Measurements from ENCODE around the gene ASPHD2.

ASPHD2 gene

DNA sequence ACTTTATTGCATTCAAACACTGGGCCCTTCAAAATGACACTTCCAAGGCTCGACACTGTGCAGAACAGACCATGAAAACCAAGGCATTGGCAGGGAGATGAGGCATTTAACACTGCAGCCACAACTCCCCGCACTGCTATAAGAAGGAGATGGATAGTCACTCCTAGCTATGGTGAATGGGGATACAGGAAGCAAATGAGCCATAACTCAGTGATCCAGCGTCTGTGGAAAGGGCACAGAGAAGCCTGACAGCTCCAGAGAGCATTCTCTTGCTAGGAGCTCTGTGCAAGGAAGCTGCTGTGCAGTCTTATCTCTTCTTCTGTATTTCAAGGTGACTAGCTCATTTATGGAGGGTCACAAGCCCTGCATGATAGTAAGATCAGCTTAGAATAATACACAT is 33.6 kb downstream of the ASPHD2 start:
- no peak for FAIRE-seq
- DNase-seq (ENCODE audit: insufficient read length, low spot score) = no peak
- TF ChIP-seq POLR2A (IDR thresholded peaks at IDR 0.05; ENCODE audit: low read depth, low read length) = no peak

DNA sequence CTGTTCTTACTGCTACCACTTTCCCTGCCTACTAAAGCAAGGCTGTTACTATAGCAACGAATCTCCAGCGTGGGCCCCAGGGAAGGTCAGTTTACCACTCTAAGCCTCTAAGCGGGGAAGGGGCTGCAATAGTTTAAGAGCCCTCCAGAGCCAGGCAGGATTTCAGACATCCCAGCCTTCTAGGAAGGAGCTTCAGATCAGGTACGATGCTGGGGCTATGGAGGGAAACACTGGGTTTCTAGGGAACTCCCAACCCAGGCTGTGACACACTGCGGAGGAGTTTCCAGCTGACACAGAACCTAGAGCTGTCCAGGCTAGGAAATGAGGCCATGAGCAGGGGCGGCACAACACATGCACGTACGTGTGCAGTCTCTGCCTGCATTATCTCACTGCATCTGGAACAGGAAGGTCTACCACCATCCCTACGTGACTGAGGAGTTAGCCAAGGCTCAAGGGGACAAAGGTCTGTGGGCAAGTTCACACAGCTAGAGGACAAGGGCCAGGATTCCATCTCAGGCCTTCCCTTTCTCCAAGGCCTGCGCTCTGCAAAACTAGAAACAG is 34.1 kb downstream of the ASPHD2 start:
- DNase-seq (ENCODE audit: insufficient read length, low spot score) (no peak), FAIRE-seq (no peak)
- TF ChIP-seq POLR2A (IDR thresholded peaks at IDR 0.05; ENCODE audit: low read depth, low read length) = no peak

DNA sequence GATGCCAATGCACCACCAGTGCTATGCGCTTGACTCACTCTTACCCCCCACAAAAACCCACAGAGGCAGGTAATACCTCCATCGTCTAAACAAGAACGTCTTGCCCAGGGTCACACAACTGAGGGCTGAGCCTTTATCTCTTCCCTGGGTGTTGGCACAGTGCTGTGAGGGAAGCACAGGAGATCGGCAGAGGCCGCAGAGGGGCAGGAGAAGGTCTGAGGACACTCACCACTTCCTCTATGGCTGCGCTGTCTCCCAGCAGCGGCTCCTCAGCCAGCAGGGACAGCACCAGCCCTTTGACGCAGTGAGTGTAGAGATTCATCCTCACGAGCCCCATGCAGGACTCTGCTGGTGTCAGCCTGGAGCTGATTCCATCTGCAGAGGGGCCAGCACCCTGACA is 34.6 kb downstream of the ASPHD2 start:
- DNase-seq (ENCODE audit: insufficient read length, low spot score) (no peak), FAIRE-seq (no peak)
- no peak for TF ChIP-seq POLR2A (IDR thresholded peaks at IDR 0.05; ENCODE audit: low read depth, low read length)

DNA sequence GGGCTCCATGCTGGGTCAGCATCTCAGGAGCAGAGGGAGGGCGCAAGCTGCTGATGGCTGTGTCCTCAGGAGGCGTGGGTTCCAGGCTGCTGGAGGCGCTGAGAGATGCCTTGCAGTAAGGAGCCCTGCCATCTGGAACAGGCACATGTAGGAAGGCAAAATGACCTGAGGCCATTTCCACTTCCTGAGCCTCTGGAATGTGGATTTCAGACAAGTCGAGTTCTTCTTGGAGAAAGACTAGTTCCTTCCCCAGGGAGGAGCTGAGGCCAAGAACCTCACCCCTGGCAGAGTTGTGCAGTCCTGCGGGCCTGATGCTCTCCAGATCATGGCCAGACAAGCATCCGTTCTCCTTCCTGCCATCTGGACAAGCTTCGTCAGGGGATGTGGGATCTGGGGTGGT is 35.3 kb downstream of the ASPHD2 start:
- DNase-seq (ENCODE audit: insufficient read length, low spot score) (no peak), FAIRE-seq (no peak)
- no peak for TF ChIP-seq POLR2A (IDR thresholded peaks at IDR 0.05; ENCODE audit: low read depth, low read length)

DNA sequence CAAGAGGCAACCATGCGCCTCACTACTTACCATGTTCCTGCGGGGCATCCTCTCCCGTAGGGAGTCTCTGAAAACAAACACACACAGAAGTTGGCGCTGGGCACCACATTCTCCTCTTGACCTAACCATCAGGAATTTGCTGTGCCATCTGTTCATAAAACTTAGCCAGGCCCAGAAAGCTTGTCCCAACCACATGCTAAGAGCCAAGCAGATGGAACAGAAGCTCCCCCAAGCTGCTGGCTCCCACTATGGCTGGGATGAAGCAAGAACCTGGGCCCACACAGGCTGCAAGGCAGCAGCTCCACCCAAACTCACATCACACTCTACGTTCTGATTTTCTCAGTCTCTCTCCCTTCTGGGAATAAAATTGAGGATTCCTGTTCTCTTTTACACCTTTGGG is 37.1 kb downstream of the ASPHD2 start:
- no peak for FAIRE-seq
- DNase-seq (ENCODE audit: insufficient read length, low spot score) = no peak
- no peak for TF ChIP-seq POLR2A (IDR thresholded peaks at IDR 0.05; ENCODE audit: low read depth, low read length)

DNA sequence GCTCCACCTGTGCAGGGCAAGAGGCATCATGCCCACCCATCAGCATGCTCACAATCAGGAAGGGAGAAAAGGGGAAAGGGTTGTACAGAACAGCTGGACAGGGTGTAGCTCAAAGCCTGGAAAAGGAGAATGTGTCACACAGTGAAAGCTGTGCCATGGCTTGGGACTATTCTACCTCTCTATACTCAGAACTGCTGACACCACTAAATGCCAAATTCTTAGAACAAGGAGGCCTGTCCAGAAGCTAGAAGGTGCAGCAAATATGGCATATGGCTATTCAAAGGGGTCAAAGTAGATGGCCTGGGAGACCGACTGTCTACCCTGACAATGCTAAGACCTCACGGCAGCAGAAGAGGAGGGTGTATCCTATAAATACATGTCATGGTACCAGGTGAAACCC is 41.7 kb downstream of the ASPHD2 start:
- TF ChIP-seq POLR2A (IDR thresholded peaks at IDR 0.05; ENCODE audit: low read depth, low read length) = no peak
- DNase-seq (ENCODE audit: insufficient read length, low spot score) (no peak), FAIRE-seq (no peak)

DNA sequence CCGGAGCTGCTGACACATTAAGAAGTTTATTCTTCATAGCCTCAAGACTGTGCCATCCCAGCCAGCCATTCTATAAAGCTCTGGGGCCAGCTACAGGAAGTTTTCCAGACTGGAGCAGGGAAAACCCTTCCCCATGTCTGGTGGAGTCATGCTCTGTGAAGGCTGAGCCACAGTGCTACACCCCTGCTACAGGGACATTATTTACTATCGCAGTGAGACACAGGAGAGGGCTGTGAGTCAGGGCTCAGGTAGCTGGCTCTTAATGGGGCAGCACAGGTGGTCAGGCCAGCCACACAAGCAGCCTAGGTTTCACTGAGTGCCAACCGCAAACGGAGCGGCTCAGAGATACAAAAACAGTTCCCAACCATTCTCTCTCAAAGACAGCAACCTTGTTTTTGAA is 42.5 kb downstream of the ASPHD2 start:
- FAIRE-seq = peak; percentile 99
- TF ChIP-seq POLR2A (IDR thresholded peaks at IDR 0.05; ENCODE audit: low read depth, low read length) = no peak
- DNase-seq (ENCODE audit: insufficient read length, low spot score) = peak; percentile 71

DNA sequence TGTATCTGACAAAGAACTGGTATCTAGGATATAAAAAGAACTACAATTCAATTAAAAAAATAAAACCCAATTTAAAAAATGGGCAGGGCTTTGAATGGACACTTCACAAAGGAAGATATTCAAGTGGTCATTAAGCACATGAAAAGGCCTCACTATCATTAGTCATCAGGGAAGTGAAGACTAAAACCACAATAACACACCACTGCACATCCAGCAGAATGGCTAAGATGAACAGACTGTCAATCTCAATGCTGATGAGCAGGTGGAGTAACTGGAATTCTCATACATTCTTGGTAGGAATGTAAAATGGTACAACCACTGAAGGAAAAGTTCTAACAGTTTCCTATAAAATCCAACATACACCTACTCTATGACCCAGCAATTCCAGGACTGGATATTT is 45.6 kb downstream of the ASPHD2 start:
- TF ChIP-seq POLR2A (IDR thresholded peaks at IDR 0.05; ENCODE audit: low read depth, low read length) = no peak
- DNase-seq (ENCODE audit: insufficient read length, low spot score) (no peak), FAIRE-seq (no peak)

DNA sequence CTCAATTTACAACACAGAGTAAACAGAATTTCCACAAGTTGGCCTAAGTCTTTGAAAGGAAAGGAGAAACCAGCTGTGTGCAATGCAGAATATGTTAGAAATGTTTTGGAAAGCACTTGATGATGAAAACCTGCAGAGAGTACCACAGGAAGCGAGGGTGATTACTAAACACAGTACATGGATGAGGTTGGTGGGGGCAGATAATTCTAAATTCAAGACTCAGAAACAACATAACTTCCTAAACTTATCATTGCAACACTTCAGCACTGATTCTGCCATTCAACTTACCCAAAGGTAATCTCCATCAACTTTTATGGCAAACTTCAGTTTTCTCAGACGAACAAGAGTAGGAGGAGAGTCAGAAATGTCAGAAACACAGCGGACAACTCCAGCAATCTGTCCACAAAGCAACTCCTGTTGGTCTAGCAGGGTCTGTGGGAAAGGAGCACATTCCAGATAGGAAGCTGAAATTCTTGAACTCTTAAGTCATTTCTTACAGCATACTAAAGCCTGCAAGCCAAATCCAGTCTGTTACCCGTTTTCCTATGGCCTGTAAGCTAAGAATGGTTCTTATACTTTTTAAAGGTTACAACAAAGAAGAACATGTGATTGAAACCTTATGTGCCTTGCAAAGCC is 47.8 kb downstream of the ASPHD2 start:
- DNase-seq (ENCODE audit: insufficient read length, low spot score) (no peak), FAIRE-seq (peak; percentile 41)
- TF ChIP-seq POLR2A (IDR thresholded peaks at IDR 0.05; ENCODE audit: low read depth, low read length) = no peak

DNA sequence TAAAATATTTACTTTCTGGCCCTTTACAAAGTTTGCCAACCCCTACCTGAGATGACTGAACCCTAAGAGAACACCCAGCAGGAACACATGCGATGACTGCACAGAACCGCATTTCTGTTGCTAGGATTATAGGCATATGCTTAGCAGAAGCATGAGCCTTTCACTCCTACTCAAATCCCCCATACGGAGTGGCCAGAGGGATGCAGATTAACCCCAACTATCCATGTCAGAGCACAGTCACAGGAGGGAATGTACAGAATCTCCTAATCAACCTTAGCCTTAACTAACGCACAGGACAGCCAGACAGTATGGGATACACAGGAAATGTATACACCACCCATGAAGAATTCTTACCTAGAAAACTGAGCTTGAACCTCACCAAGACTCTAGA is 48.3 kb downstream of the ASPHD2 start:
- no peak for FAIRE-seq
- TF ChIP-seq POLR2A (IDR thresholded peaks at IDR 0.05; ENCODE audit: low read depth, low read length) = no peak
- no peak for DNase-seq (ENCODE audit: insufficient read length, low spot score)

DNA sequence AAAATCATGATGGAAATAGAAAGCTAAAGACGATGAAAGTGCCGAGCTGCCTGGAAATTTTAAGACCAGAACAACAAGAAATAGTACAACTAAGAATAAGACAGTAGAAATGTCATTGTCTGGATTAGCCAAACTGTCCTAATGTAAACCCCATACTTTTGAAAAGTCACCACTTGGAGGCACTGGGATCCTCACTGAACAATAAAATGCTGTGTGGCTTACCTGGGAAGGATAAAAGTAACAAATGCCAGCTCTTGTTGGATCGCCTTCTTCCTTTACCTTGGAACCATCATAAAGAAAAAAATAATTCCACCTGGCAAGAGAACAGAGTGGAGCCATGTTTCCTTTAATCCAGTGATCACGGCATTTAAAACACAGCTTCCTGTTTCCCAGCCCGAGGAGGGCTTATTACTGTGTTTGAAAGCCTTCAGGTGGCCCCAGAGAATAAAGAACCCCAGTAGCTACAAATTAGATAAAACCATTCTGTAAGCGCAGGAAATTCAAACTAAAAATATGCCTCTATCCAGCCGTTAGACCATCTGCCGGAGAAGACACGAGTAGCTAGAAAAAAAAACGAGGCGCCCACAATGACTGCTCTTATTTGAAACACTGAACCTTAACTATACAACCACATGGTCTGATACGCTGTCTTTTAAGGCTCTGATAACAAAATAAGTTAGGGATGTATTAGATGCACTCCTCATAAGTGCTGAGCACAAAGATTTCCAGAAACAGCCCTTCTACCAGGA is 50.2 kb downstream of the ASPHD2 start:
- FAIRE-seq = no peak
- no peak for DNase-seq (ENCODE audit: insufficient read length, low spot score)
- no peak for TF ChIP-seq POLR2A (IDR thresholded peaks at IDR 0.05; ENCODE audit: low read depth, low read length)

DNA sequence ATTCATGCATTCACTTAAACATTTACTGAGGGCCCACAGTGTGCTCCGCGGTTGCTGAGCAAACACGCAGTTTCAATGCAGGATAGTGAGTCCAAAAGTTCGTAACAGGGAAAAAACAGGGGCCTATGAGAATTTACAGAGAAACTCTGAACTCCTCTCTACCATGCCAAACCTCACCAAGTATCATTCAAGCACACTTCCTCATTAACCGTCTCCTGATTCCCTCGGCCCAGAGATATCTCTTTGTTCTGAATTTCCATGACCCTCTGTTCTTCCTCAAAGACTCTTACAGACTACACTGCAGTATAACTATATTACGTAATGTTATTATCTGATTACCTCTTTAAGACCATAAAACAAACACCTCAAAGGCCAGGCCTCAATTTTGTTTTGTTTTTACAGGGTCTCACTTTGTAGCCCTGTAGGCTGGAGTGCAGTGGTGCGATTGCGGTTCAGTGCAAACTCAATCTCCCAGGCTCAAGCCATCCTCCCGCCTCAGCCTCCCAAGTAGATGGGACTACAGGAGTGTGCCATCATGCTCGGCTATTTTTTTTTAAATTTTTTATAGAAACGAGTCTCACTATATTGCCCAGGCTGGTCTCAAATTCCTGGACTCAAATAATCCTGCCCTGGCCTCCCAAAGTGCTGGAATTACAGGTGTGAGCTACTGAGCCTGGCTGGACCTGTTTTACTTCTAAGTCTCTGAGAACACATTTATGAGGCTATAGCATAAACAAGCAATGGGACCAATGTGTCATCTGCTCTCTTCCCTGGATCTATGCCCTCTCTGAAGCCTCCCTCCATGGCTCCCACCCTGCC is 50.9 kb downstream of the ASPHD2 start:
- no peak for TF ChIP-seq POLR2A (IDR thresholded peaks at IDR 0.05; ENCODE audit: low read depth, low read length)
- FAIRE-seq (no peak), DNase-seq (ENCODE audit: insufficient read length, low spot score) (no peak)

DNA sequence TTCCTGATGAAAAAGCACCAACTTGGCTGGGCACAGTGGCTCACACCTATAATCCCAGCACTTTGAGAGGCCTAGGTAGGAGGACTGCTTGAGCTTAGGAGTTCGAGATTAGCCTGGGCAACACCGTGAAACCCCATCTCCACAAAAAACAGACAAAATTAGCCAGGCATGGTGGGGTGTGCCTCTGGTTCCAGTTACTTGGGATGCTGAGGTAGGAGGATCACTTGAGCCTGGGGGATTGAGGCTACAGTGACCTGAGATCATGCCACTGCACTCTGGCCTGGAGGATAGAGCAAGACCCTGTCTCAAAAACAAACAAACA is 51.5 kb downstream of the ASPHD2 start:
- TF ChIP-seq POLR2A (IDR thresholded peaks at IDR 0.05; ENCODE audit: low read depth, low read length) = no peak
- FAIRE-seq (no peak), DNase-seq (ENCODE audit: insufficient read length, low spot score) (no peak)

DNA sequence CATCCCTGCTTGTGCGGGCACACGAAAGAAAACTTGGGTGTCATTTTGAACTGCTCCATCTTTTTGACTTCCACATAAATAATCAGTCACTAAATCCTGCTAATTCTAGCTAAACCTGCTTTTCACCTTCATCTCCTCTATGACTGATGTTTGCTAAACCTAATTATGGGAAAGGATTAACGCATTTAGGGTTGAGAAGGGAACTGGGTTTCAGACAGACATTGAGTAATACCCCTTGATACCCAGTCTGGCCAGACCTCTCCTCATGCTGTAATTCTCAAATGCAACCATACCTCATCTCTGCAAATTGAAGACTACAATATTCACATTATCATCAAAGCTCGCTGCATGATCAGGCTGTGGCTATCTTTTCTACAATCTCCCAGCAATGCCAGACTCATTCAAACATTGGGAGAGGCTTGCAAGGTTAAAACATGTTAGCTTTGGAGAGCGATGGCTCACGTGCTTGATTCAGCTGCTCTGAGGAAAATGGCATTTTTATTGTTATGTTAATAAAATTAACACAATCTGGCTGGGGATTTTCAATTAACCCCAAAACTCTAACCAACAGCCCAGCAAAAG is 52.1 kb downstream of the ASPHD2 start:
- FAIRE-seq = no peak
- no peak for DNase-seq (ENCODE audit: insufficient read length, low spot score)
- no peak for TF ChIP-seq POLR2A (IDR thresholded peaks at IDR 0.05; ENCODE audit: low read depth, low read length)
